ENCODE results near the gene SH3BP4.

DNA sequence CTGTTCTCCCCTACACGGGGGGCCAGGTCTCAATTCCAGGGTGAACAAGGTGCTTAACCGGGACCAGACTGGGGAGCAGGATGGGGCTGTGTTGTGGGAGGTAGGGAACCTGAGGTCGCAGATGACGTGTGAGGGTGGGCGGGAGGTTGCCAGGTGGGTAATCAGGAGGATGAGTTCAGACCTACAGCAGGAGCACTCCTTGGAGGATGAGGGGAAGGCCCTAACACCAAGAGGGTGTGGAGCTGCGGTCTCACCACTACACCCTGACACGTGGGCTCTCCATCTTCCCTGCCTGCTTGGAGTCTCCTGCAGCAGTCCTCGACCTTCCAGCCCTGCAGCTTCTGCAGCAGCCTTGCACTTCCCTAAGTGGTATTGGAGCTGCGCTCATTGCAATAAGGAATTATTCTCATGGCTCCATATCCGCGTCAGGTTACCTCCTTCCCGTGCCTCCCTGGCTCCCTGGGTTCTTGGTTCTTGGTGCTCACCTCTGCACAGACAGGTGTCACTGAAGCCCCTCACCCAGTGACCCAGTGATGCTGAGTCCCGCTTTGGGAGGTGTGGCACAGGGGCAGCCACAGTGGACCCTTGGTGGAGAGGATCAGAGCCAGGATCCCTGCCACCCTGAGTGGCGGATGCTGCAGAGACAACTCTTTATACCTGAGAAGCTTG lies 15.5 kb downstream of the SH3BP4 start:
- TF ChIP-seq, protein P1, sequence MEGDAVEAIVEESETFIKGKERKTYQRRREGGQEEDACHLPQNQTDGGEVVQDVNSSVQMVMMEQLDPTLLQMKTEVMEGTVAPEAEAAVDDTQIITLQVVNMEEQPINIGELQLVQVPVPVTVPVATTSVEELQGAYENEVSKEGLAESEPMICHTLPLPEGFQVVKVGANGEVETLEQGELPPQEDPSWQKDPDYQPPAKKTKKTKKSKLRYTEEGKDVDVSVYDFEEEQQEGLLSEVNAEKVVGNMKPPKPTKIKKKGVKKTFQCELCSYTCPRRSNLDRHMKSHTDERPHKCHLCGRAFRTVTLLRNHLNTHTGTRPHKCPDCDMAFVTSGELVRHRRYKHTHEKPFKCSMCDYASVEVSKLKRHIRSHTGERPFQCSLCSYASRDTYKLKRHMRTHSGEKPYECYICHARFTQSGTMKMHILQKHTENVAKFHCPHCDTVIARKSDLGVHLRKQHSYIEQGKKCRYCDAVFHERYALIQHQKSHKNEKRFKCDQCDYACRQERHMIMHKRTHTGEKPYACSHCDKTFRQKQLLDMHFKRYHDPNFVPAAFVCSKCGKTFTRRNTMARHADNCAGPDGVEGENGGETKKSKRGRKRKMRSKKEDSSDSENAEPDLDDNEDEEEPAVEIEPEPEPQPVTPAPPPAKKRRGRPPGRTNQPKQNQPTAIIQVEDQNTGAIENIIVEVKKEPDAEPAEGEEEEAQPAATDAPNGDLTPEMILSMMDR (IDR thresholded peaks at IDR 0.05; ENCODE audit: borderline replicate concordance, extremely low read depth, low read length, poor library complexity, severe bottlenecking): no peak
- no peak for TF ChIP-seq EZH2 (IDR thresholded peaks at IDR 0.05; ENCODE audit: borderline replicate concordance, low read depth, low read length, severe bottlenecking)

Data from DND-41 (cell line).